Naive thymus-derived CD4-positive, alpha-beta T cell (primary cell): ENCODE data around the gene FCGBP. TPM values are rescaled to one million over a fixed set of nuclear protein-coding genes. Genes with fewer than 3 reads are reported as not detected.
"Not testable (repeated sequence)": the region's sequence is repeated elsewhere in the genome, so short reads cannot be mapped to it uniquely, and the experiment has no call there.

Source experiments
- ATAC-seq: fragments of 150-1000 bp; cut with Tn5 transposase; 2 replicates; pipeline ENCODE4 v1.10.0; 2021; ENCODE audit warnings: mild to moderate bottlenecking, moderate library complexity
- CTCF ChIA-PET: fragments of 350-600 bp; sonication (Branson Sonifier 250); formaldehyde crosslinking; loops from one replicate; lab custom pipeline; 2021; ENCODE audit warnings: antibody characterized with exemption; lab: Charles Lee
- POLR2A ChIA-PET: fragments of 350-600 bp; sonication (Branson Sonifier 250); formaldehyde crosslinking; loops from one replicate; lab custom pipeline; 2021; ENCODE audit warnings: antibody characterized with exemption, inconsistent platforms; lab: Charles Lee
- DNase-seq, 9 donors: peaks; one replicate each; pipeline versions ENCODE4 v3.0.0 to v3.0.0-alpha.2; 2020 to 2022; ENCODE audit warnings: mixed read lengths in 1 of 9
- H3K27ac ChIP-seq: one replicate; pipeline ENCODE4 v1.7.0; 2013; ENCODE audit warnings: mild to moderate bottlenecking, low read depth, low read length, moderate library complexity
- H3K27me3 ChIP-seq, 2 donors: one replicate each; pipeline ENCODE4 v1.7.0; 2013; ENCODE audit warnings: low read length in 2 of 2, mild to moderate bottlenecking in 2 of 2, moderate library complexity in 2 of 2; ENCODE audit not compliant: control insufficient read depth in 2 of 2, insufficient read depth in 2 of 2
- H3K36me3 ChIP-seq, 3 experiments: 1 replicate in 2 of 3; 2 replicates in 1 of 3; pipeline ENCODE4 v1.7.0; 2013; ENCODE audit warnings: low read length in 3 of 3, mild to moderate bottlenecking in 3 of 3, moderate library complexity in 1 of 3; ENCODE audit not compliant: insufficient read depth in 3 of 3, control insufficient read depth in 2 of 3
- H3K4me1 ChIP-seq, 2 donors: one replicate each; pipeline ENCODE4 v1.7.0; 2013; ENCODE audit warnings: low read length in 2 of 2, mild to moderate bottlenecking in 2 of 2, moderate library complexity in 1 of 2; ENCODE audit not compliant: control insufficient read depth in 2 of 2, insufficient read depth in 2 of 2
- H3K4me3 ChIP-seq: 2 replicates; pipeline ENCODE4 v1.7.0; 2013; ENCODE audit warnings: mild to moderate bottlenecking, low read length
- H3K9me3 ChIP-seq, 3 experiments: 1 replicate in 2 of 3; 2 replicates in 1 of 3; pipeline ENCODE4 v1.7.0; 2013; ENCODE audit warnings: low read length in 3 of 3; ENCODE audit not compliant: control insufficient read depth in 2 of 3
- H3K27ac Mint-ChIP-seq, 9 donors: one replicate each; pipeline ENCODE4 v1.8.0; 2020 to 2022; ENCODE audit warnings: mixed read lengths in 9 of 9, mild to moderate bottlenecking in 8 of 9, moderate library complexity in 5 of 9, inconsistent platforms in 2 of 9
- H3K27me3 Mint-ChIP-seq, 5 donors: one replicate each; pipeline ENCODE4 v1.8.0; 2021 to 2022; ENCODE audit warnings: mixed read lengths in 5 of 5, mild to moderate bottlenecking in 1 of 5
- H3K36me3 Mint-ChIP-seq, 5 donors: one replicate each; pipeline ENCODE4 v1.8.0; 2020 to 2022; ENCODE audit warnings: mixed read lengths in 5 of 5, mild to moderate bottlenecking in 3 of 5, inconsistent platforms in 1 of 5
- H3K4me1 Mint-ChIP-seq, 7 donors: one replicate each; pipeline ENCODE4 v1.8.0; 2020 to 2022; ENCODE audit warnings: mixed read lengths in 7 of 7, mild to moderate bottlenecking in 3 of 7, inconsistent platforms in 1 of 7
- H3K4me3 Mint-ChIP-seq, 10 donors: one replicate each; pipeline ENCODE4 v1.8.0; 2020 to 2022; ENCODE audit warnings: mild to moderate bottlenecking in 10 of 10, mixed read lengths in 10 of 10, moderate library complexity in 6 of 10, inconsistent platforms in 2 of 10
- H3K9me3 Mint-ChIP-seq, 11 donors: one replicate each; pipeline ENCODE4 v1.8.0; 2020 to 2022; ENCODE audit warnings: mixed read lengths in 11 of 11, mild to moderate bottlenecking in 4 of 11, inconsistent platforms in 1 of 11, moderate library complexity in 1 of 11
- intact Hi-C, 2 donors: fragments of 100-400 bp; cut with micrococcal nuclease; formaldehyde crosslinking; loops; one replicate each; pipeline ENCODE4 v1.15.1; 2023
- polyA plus RNA-seq, 2 donors: library from polyadenylated mRNA; unstranded; fragments of 300-500 nt; fragmentation: Illumina TruSeq; gene quantifications; one replicate each; pipeline ENCODE4 v1.2.3, GENCODE V29; 2021
- total RNA-seq, 6 experiments: library from RNA in 5 of 6; stranded (reverse) in 5 of 6; gene quantifications; 1 replicate in 5 of 6; 2 replicates in 1 of 6; pipeline ENCODE4 v1.2.3 and lab custom pipeline; 2021 to 2026

Gene FCGBP
- total and polyA plus RNA-seq, 7 experiments from 2014 or later, result 0.57 to 118 (median 25.9) TPM

- peak overlapping the region in 1 of 9 donors; percentile 41 for H3K27ac Mint-ChIP-seq
- H3K4me3 Mint-ChIP-seq, result peak overlapping the region in 6 of 10 donors; percentile 38 to 64 (median 46)
- DNase-seq, result peak in 4 of 9 donors; percentile 16 to 29 (median 22)
Measured at GRCh38 chr19:39891660-39892505, 42.6 kb downstream of the FCGBP start.

GRCh38 chr19:39890755-39891551 is 43.5 kb downstream of the FCGBP start:
- Histone ChIP-seq H3K27me3 (no peaks in the 10 kb centered on the region), H3K36me3 (peaks cover 0 to 15% (median 0%) of the 10 kb centered on the region in 3 experiments), H3K27ac (no peak overlapping the region), H3K9me3 (no peaks in the 10 kb centered on the region), H3K4me1 (no peaks in the 10 kb centered on the region), H3K4me3 (no peak overlapping the region)
- intact Hi-C loops, result loop anchor here in 1 of 2 donors (5.0 kb wide), 1 partner anchor 81 kb away; the partner anchor contains the start of gene PSMC4
- Mint-ChIP-seq H3K4me3 (peak overlapping the region in 4 of 10 donors; percentile 22 to 51 (median 42)), H3K27ac (peak overlapping the region in 2 of 9 donors; percentile 23 to 30), H3K4me1 (peaks cover 0 to 7% (median 4%) of the 10 kb centered on the region in 7 donors), H3K9me3 (no peaks in the 10 kb centered on the region), H3K36me3 (peaks cover 0 to 30% (median 8%) of the 10 kb centered on the region in 5 donors), H3K27me3 (no peaks in the 10 kb centered on the region)
- CTCF ChIA-PET, result interaction anchor here (1.7 kb wide), 1 partner anchor 80 kb away, joined by 5 read pairs; the partner anchor contains the start of gene PSMC4
- DNase-seq, result no peak
- POLR2A ChIA-PET, result interaction anchor here (0.9 kb wide), 1 partner anchor 55 kb away, joined by 3 read pairs; no protein-coding TSS in a partner anchor
- ATAC-seq, result no peak

More at GRCh38 chr19:39891660-39892505, 42.6 kb downstream of the FCGBP start:
- H3K9me3 Mint-ChIP-seq, POLR2A ChIA-PET, H3K4me1 Mint-ChIP-seq, H3K27ac ChIP-seq, H3K27me3 Mint-ChIP-seq, H3K9me3 ChIP-seq, H3K4me1 ChIP-seq, H3K27me3 ChIP-seq, ATAC-seq, H3K4me3 ChIP-seq: not testable (repeated sequence)
- CTCF ChIA-PET, result interaction anchor here (1.7 kb wide), 1 partner anchor 79 kb away, joined by 5 read pairs; the partner anchor contains the start of gene PSMC4
- peaks cover 0 to 15% (median 0%) of the 10 kb centered on the region in 3 experiments for H3K36me3 ChIP-seq
- intact Hi-C loops, result loop anchor here in 1 of 2 donors (5.0 kb wide), 1 partner anchor 80 kb away; the partner anchor contains the start of gene PSMC4
- peaks cover 0 to 30% (median 8%) of the 10 kb centered on the region in 5 donors for H3K36me3 Mint-ChIP-seq

GRCh38 chr19:39889872-39890754 is 44.3 kb downstream of the FCGBP start:
- H3K4me1 ChIP-seq, result not testable (repeated sequence)

GRCh38 chr19:39887456-39887951 is 46.9 kb downstream of the FCGBP start:
- H3K27me3 Mint-ChIP-seq, H3K4me3 Mint-ChIP-seq, H3K27ac ChIP-seq, DNase-seq, H3K9me3 ChIP-seq, H3K4me1 ChIP-seq, intact Hi-C loops, H3K27ac Mint-ChIP-seq, POLR2A ChIA-PET, H3K4me3 ChIP-seq, ATAC-seq, H3K9me3 Mint-ChIP-seq, H3K27me3 ChIP-seq, H3K4me1 Mint-ChIP-seq, CTCF ChIA-PET: not testable (repeated sequence)
- peaks cover 0 to 23% (median 4%) of the 10 kb centered on the region in 5 donors for H3K36me3 Mint-ChIP-seq
- H3K36me3 ChIP-seq, result peaks cover 0 to 14% (median 0%) of the 10 kb centered on the region in 3 experiments

More at GRCh38 chr19:39889872-39890754, 44.3 kb downstream of the FCGBP start:
- DNase-seq, H3K27ac ChIP-seq, H3K9me3 Mint-ChIP-seq, H3K9me3 ChIP-seq, H3K4me3 Mint-ChIP-seq, CTCF ChIA-PET, H3K4me1 Mint-ChIP-seq, H3K27me3 Mint-ChIP-seq, H3K4me3 ChIP-seq, ATAC-seq, H3K27me3 ChIP-seq: not testable (repeated sequence)
- Mint-ChIP-seq H3K27ac (peak overlapping the region in 1 of 9 donors; percentile 30), H3K36me3 (peaks cover 0 to 30% (median 8%) of the 10 kb centered on the region in 5 donors)
- POLR2A ChIA-PET, result interaction anchor here (0.9 kb wide), 1 partner anchor 56 kb away, joined by 3 read pairs; no protein-coding TSS in a partner anchor
- peaks cover 0 to 15% (median 0%) of the 10 kb centered on the region in 3 experiments for H3K36me3 ChIP-seq
- intact Hi-C loops, result loop anchor here in 1 of 2 donors (5.0 kb wide), 1 partner anchor 82 kb away; the partner anchor contains the start of gene PSMC4

GRCh38 chr19:39885821-39886554 is 48.4 kb downstream of the FCGBP start:
- H3K36me3 ChIP-seq, H3K9me3 Mint-ChIP-seq, H3K4me3 ChIP-seq, H3K4me1 Mint-ChIP-seq, POLR2A ChIA-PET, H3K27ac Mint-ChIP-seq, H3K4me3 Mint-ChIP-seq, H3K27me3 Mint-ChIP-seq, H3K9me3 ChIP-seq, H3K4me1 ChIP-seq, intact Hi-C loops, ATAC-seq, DNase-seq, H3K27ac ChIP-seq, H3K27me3 ChIP-seq, CTCF ChIA-PET: not testable (repeated sequence)
- H3K36me3 Mint-ChIP-seq, result peaks cover 0 to 12% (median 0%) of the 10 kb centered on the region in 5 donors
